H1 (cell line): ENCODE data around the gene SLC17A4. TPM values are rescaled to one million over a fixed set of nuclear protein-coding genes. Genes with fewer than 3 reads are reported as not detected.
A peak's percentile ranks its signal among the peaks of the same experiment; 100 is the strongest.

Experiments used
- CTCF ChIA-PET: fragments of 300-600 bp; sonication (Branson Sonifier 250); formaldehyde crosslinking; loops from one replicate; lab custom pipeline; 2021; ENCODE audit not compliant: partially characterized antibody; lab: Charles Lee
- POLR2A ChIA-PET: fragments of 300-600 bp; sonication (Branson Sonifier 250); formaldehyde crosslinking; loops from one replicate; lab custom pipeline; 2021; ENCODE audit warnings: inconsistent platforms; ENCODE audit not compliant: partially characterized antibody; lab: Charles Lee
- DNase-seq, 2 experiments: peaks; one replicate each; pipeline versions ENCODE4 v3.0.0 to v3.0.0-alpha.2; 2010 to 2022; ENCODE audit warnings: low spot score in 2 of 2, low read depth in 1 of 2, mixed read lengths in 1 of 2
- FAIRE-seq: peaks from 2 replicates; lab custom pipeline; 2011; peaks lifted over from hg19 to GRCh38; lab: Jason Lieb, UNC
- H2AFZ ChIP-seq: 2 replicates; pipeline ENCODE4 v1.8.1; 2012; ENCODE audit warnings: low read length, inconsistent platforms
- H2AK5ac ChIP-seq: 2 replicates; pipeline ENCODE4 v1.6.1; 2013; ENCODE audit warnings: low read depth, low read length
- H2BK120ac ChIP-seq: replicated peaks from 2 replicates; pipeline ENCODE3; 2013; ENCODE audit warnings: low read depth, low read length, inconsistent platforms
- H2BK12ac ChIP-seq: 2 replicates; pipeline ENCODE4 v1.6.1; 2013; ENCODE audit warnings: low read depth, low read length
- H2BK15ac ChIP-seq: 2 replicates; pipeline ENCODE4 v1.6.1; 2013; ENCODE audit warnings: low read length
- H2BK20ac ChIP-seq: 2 replicates; pipeline ENCODE4 v1.6.1; 2013; ENCODE audit warnings: low read length
- H2BK5ac ChIP-seq: 2 replicates; pipeline ENCODE4 v1.6.1; 2013; ENCODE audit warnings: low read depth, low read length
- H3K14ac ChIP-seq: 2 replicates; pipeline ENCODE4 v1.6.1; 2013; ENCODE audit warnings: inconsistent platforms; ENCODE audit not compliant: insufficient read length
- H3K18ac ChIP-seq: 2 replicates; pipeline ENCODE4 v1.6.1; 2013; ENCODE audit warnings: low read length; ENCODE audit errors: extremely low read depth
- H3K23ac ChIP-seq: 2 replicates; pipeline ENCODE4 v1.6.1; 2013; ENCODE audit warnings: inconsistent platforms; ENCODE audit not compliant: insufficient read length
- H3K23me2 ChIP-seq: 2 replicates; pipeline ENCODE4 v1.6.1; 2013; ENCODE audit warnings: low read depth, low read length
- H3K27ac ChIP-seq: 2 replicates; pipeline ENCODE4 v1.6.1; 2011; ENCODE audit warnings: low read depth, low read length, inconsistent platforms
- H3K27me3 ChIP-seq, 4 experiments: replicated peaks in 1 of 4; 1 replicate in 1 of 4; 2 replicates in 3 of 4; pipeline versions ENCODE4 v1.6.1 to v1.8.1; 2011 to 2013; ENCODE audit warnings: low read length in 3 of 4, mild to moderate bottlenecking in 3 of 4, inconsistent platforms in 2 of 4, mixed read lengths in 2 of 4, moderate library complexity in 1 of 4; ENCODE audit not compliant: control insufficient read depth in 3 of 4, insufficient read depth in 3 of 4; ENCODE audit errors: extremely low read depth in 1 of 4
- H3K36me3 ChIP-seq, 4 experiments: 2 replicates each; pipeline versions ENCODE4 v1.6.1 to v1.8.1; 2011 to 2013; ENCODE audit warnings: mild to moderate bottlenecking in 4 of 4, low read length in 3 of 4, moderate library complexity in 2 of 4, control low read depth in 1 of 4, inconsistent platforms in 1 of 4; ENCODE audit not compliant: insufficient read depth in 4 of 4, control insufficient read depth in 2 of 4
- H3K4ac ChIP-seq: replicated peaks from 2 replicates; pipeline ENCODE3; 2013; ENCODE audit warnings: low read length, low read depth, mixed read lengths, inconsistent platforms; ENCODE audit not compliant: insufficient read length
- H3K4me1 ChIP-seq, 4 experiments: replicated peaks in 1 of 4; 1 replicate in 1 of 4; 2 replicates in 3 of 4; pipeline versions ENCODE4 v1.6.1 to v1.8.1; 2011 to 2013; ENCODE audit warnings: low read length in 3 of 4, inconsistent platforms in 2 of 4, mixed read lengths in 1 of 4; ENCODE audit not compliant: insufficient read depth in 4 of 4, control insufficient read depth in 3 of 4
- H3K4me2 ChIP-seq, 2 experiments: 2 replicates each; pipeline versions ENCODE4 v1.6.1 to v1.8.1; 2011 to 2013; ENCODE audit warnings: low read depth in 2 of 2, low read length in 2 of 2, control low read depth in 1 of 2, inconsistent platforms in 1 of 2, mild to moderate bottlenecking in 1 of 2; ENCODE audit not compliant: insufficient read depth in 1 of 2
- H3K4me3 ChIP-seq, 4 experiments: fragments of 200-600, 300-600 bp in 1 of 4; sonication (generic), shearing (Covaris generic), sonication (Bioruptor Twin) in 1 of 4; 2 replicates each; pipeline versions ENCODE4 v1.5.1 to v1.8.1; 2011 to 2016; ENCODE audit warnings: low read length in 4 of 4, low read depth in 3 of 4, control low read depth in 2 of 4, inconsistent platforms in 2 of 4, mild to moderate bottlenecking in 2 of 4, mixed read lengths in 1 of 4, moderate library complexity in 1 of 4; ENCODE audit not compliant: insufficient read depth in 2 of 4; ENCODE audit errors: extremely low read depth in 1 of 4
- H3K56ac ChIP-seq: replicated peaks from 2 replicates; pipeline ENCODE3; 2013; ENCODE audit warnings: low read depth, mild to moderate bottlenecking, mixed read lengths, low read length, inconsistent platforms; ENCODE audit not compliant: insufficient read length
- H3K79me1 ChIP-seq: 2 replicates; pipeline ENCODE4 v1.6.1; 2013; ENCODE audit warnings: low read depth, low read length, control low read depth
- H3K79me2 ChIP-seq, 2 experiments: 2 replicates each; pipeline versions ENCODE4 v1.6.1 to v1.8.1; 2012 to 2013; ENCODE audit warnings: low read length in 2 of 2, mild to moderate bottlenecking in 2 of 2, inconsistent platforms in 1 of 2; ENCODE audit not compliant: insufficient read depth in 2 of 2, control insufficient read depth in 1 of 2
- H3K9ac ChIP-seq, 4 experiments: replicated peaks in 1 of 4; 1 replicate in 1 of 4; 2 replicates in 3 of 4; pipeline versions ENCODE4 v1.6.1 to v1.8.1; 2011 to 2013; ENCODE audit warnings: low read depth in 3 of 4, low read length in 3 of 4, control low read depth in 2 of 4, mild to moderate bottlenecking in 2 of 4, moderate library complexity in 2 of 4, inconsistent platforms in 1 of 4; ENCODE audit errors: extremely low read depth in 1 of 4
- H3K9me3 ChIP-seq, 2 experiments: 2 replicates each; pipeline versions ENCODE4 v1.6.1 to v1.8.1; 2012 to 2013; ENCODE audit warnings: mild to moderate bottlenecking in 2 of 2, moderate library complexity in 2 of 2, control low read depth in 1 of 2, inconsistent platforms in 1 of 2, low read depth in 1 of 2, low read length in 1 of 2, mixed read lengths in 1 of 2; ENCODE audit not compliant: insufficient read depth in 2 of 2
- H4K20me1 ChIP-seq, 2 experiments: replicated peaks in 1 of 2; 2 replicates each; pipeline versions ENCODE3 to v1.8.1; 2011 to 2013; ENCODE audit warnings: inconsistent platforms in 2 of 2, low read length in 2 of 2, mild to moderate bottlenecking in 1 of 2; ENCODE audit not compliant: insufficient read depth in 2 of 2, control insufficient read depth in 1 of 2
- H4K5ac ChIP-seq: 2 replicates; pipeline ENCODE4 v1.6.1; 2013; ENCODE audit warnings: low read length, low read depth, mixed read lengths, inconsistent platforms; ENCODE audit not compliant: insufficient read length
- H4K8ac ChIP-seq: 2 replicates; pipeline ENCODE4 v1.8.0; 2013; ENCODE audit warnings: mild to moderate bottlenecking, moderate library complexity, low read length, inconsistent platforms; ENCODE audit not compliant: insufficient read depth; ENCODE audit errors: extremely low read depth
- H4K91ac ChIP-seq: replicated peaks from 2 replicates; pipeline ENCODE3; 2013; ENCODE audit warnings: low read length, mixed read lengths, inconsistent platforms; ENCODE audit not compliant: insufficient read length
- BRCA1 ChIP-seq: IDR thresholded peaks from 2 replicates; pipeline ENCODE4 v1.6.1; 2012; ENCODE audit warnings: low read depth, low read length, improper control_type of control experiment
- CHD1 ChIP-seq: IDR thresholded peaks from 2 replicates; pipeline ENCODE4 v1.6.1; 2012; ENCODE audit warnings: low read depth, low read length, improper control_type of control experiment
- TBP ChIP-seq: IDR thresholded peaks from 2 replicates; pipeline ENCODE4 v1.6.1; 2011; ENCODE audit warnings: low read depth, low read length, improper control_type of control experiment
- WGBS, 2 experiments: shearing (Covaris generic) in 1 of 2; methylation state at CpG; one replicate each; pipeline versions ENCODE4 v1.1.6 to v1.1.7; 2013 to 2015; ENCODE audit warnings: low lambda C conversion rate in 2 of 2, mixed read lengths in 2 of 2, inconsistent platforms in 1 of 2, low coverage in 1 of 2, missing lambda C conversion rate in 1 of 2; ENCODE audit not compliant: insufficient replicate concordance in 2 of 2, insufficient coverage in 1 of 2, insufficient read length in 1 of 2; ENCODE audit errors: extremely low coverage in 1 of 2, missing lambda C conversion rate in 1 of 2; 5-methylcytosine and 5-hydroxymethylcytosine counted together
- polyA plus RNA-seq, 7 experiments: library from polyadenylated mRNA; depleted of rRNA in 3 of 7; stranded (reverse) in 5 of 7; unstranded in 2 of 7; fragments of >200 nt in 5 of 7; fragments of 200-250 nt in 2 of 7; gene quantifications; 1 replicate in 5 of 7; 2 replicates in 1 of 7; 4 replicates in 1 of 7; pipeline versions ENCODE4 v1.2.1 to v1.2.3, GENCODE V29; 2011 to 2013; ENCODE audit warnings: missing spikeins in 2 of 7, mixed read lengths in 2 of 7
- total RNA-seq: library from RNA; stranded (reverse); fragmentation: NEBNext Ultra II Directional; extraction: Animal tissue kit (Norgen Biotek cat#: 25700); gene quantifications from 2 replicates; pipeline ENCODE4 v1.2.1, GENCODE V29; 2021

The SLC17A4 gene
- total and polyA plus RNA-seq, 2 of the 8 experiments (the other 6 are each of a cell fraction or from before 2014, with no cell fraction given) = not detected

DNA sequence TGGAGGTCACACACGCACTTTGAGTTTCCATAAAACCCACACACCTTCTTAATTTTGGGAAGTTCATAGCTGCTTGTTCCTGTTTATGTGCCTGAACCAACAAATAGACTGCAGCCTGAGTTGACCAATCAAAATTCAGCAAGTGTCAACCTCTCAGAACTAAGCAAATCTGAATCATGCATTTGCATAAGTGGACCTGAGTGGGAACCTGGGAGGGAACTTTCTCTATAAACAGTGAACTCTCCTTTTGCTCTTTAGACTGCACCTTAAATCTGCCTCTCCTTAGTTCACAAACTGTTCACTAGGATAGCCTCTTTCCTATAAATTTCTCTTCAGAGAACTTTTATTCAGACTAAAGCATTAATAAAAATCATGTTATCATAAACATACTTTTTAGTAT lies 39.4 kb downstream of the SLC17A4 start:
- no peaks in the 10 kb centered on the region for H3K79me2 ChIP-seq
- TF ChIP-seq TBP (no peak), BRCA1 (no peak), CHD1 (no peak)
- TF ChIP-seq, all 59 proteins: peak for 0
- H3K18ac ChIP-seq = no peak overlapping the region
- H4K20me1 ChIP-seq = no peaks in the 10 kb centered on the region
- H3K4me2 ChIP-seq = no peak overlapping the region
- H4K8ac ChIP-seq = no peak overlapping the region
- H3K14ac ChIP-seq = no peak overlapping the region
- 80% methylated on average over 1 of the region's 1 CpG; no CpG with 5 or more reads in 1 of the 2 experiments for WGBS, 2 experiments
- H2BK12ac ChIP-seq = no peak overlapping the region
- POLR2A ChIA-PET = no interaction called here
- no peak overlapping the region for H2BK20ac ChIP-seq
- peaks cover 0 to 1% (median 0%) of the 10 kb centered on the region in 4 experiments; a peak in 1 of 7 replicates for H3K27me3 ChIP-seq
- H3K23me2 ChIP-seq = no peaks in the 10 kb centered on the region
- no peaks in the 10 kb centered on the region for H3K9me3 ChIP-seq
- H3K4ac ChIP-seq = no peak overlapping the region
- H4K5ac ChIP-seq = no peak overlapping the region
- H3K79me1 ChIP-seq = no peaks in the 10 kb centered on the region
- no peak overlapping the region for H3K4me3 ChIP-seq
- 0 out of 2 replicates have a peak overlapping the region, but pooled peaks have one; percentile 45 for H2AFZ ChIP-seq
- no peak overlapping the region for H2BK120ac ChIP-seq
- H2BK5ac ChIP-seq = no peak overlapping the region
- H3K27ac ChIP-seq = no peak overlapping the region
- H2AK5ac ChIP-seq = no peak overlapping the region
- H3K56ac ChIP-seq = no peak overlapping the region
- H2BK15ac ChIP-seq = no peak overlapping the region
- no peaks in the 10 kb centered on the region for H3K36me3 ChIP-seq
- H3K4me1 ChIP-seq = no peaks in the 10 kb centered on the region
- FAIRE-seq (no peak), DNase-seq (no peak)
- H3K9ac ChIP-seq = no peak overlapping the region
- H4K91ac ChIP-seq = no peak overlapping the region
- H3K23ac ChIP-seq = no peak overlapping the region
- CTCF ChIA-PET = interaction anchor here (1.5 kb wide), 1 partner anchor 88 kb away, joined by 4 read pairs; no protein-coding TSS in a partner anchor
